HG02981 (cell line): ENCODE data around the gene UBA5.
A peak's percentile ranks its signal among the peaks of the same experiment; 100 is the strongest.

Source experiments
- ATAC-seq: cut with Tn5 transposase; IDR thresholded peaks from one replicate; pipeline ENCODE4 v1.9.1; 2021; ENCODE audit warnings: mild to moderate bottlenecking, moderate library complexity; ENCODE audit not compliant: unreplicated experiment

Gene UBA5

DNA sequence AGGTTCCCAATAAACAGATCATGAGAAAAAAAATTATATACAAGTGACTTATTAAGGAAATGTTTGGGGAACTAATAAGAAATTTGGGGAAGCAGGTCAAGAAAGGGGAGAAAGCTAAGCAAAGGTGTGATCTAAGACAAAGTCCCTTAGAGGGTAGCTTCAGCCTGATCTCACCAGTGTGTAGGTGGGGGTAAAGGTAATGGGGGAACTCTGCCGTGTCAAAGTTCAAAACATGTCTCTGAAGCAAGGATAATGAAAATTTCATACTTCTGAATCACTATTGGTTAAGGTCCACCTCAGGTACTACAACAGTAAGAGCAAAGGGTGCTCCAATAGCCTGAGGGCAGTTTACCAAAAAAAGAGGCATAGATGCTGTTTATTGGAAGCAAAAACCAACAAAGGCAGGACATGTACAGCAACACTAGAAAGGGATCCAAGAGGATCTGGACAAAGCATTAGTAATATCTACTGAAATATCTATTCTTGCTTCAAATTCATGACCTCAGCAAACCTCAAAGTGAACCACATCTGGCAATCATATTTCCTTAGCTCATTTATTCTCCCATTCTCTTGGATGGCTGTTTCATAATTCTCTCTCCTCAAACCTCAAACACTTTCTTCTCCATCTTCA, 7.4 kb upstream of the UBA5 start:
- no peak for ATAC-seq

DNA sequence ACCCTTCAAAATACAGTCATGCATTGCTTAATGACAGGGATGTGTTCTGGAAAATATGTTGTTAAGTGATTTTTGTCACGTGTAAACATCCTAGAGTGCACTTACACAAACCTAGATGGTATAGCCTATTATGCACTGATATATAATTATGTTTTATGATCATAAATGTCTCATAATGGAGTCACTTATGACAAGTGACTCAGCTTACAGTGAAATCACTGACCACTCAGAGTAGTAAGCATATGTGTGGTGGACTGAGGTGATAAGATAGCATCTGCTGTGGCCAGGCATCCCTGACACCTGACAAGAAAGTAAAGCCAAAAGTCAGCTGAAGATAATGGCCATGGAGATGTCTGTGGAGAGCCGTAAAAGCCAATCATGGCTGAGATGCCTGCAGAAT, 5.9 kb upstream of the UBA5 start:
- ATAC-seq: no peak

- no peak for ATAC-seq
Observed at GRCh38 chr3:132654721-132655120, 5.4 kb upstream of the UBA5 start.

DNA sequence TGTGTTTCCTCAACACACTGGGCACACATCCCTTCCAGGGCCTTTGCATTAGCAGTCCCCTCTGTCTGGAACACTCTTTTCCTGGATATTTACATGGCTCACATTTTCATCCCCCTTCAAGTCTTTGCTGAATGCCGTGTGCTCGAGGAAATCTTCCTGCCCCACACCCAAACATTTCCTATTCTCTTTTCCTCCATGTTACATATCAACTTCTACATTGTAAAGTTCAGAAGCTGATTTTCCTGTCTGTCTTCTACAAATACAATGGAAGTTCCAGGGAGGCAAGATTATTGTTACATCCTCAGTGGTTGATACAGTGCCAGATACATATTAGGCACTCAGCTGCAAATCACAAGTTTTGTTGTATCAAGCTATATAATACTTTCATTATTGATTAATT, 4.7 kb upstream of the UBA5 start:
- ATAC-seq: no peak

GRCh38 chr3:132657869-132658747, 2.0 kb upstream of the UBA5 start:
- no peak for ATAC-seq

- ATAC-seq: no peak
Observed at GRCh38 chr3:132659000-132659364, 1.1 kb upstream of the UBA5 start.

DNA sequence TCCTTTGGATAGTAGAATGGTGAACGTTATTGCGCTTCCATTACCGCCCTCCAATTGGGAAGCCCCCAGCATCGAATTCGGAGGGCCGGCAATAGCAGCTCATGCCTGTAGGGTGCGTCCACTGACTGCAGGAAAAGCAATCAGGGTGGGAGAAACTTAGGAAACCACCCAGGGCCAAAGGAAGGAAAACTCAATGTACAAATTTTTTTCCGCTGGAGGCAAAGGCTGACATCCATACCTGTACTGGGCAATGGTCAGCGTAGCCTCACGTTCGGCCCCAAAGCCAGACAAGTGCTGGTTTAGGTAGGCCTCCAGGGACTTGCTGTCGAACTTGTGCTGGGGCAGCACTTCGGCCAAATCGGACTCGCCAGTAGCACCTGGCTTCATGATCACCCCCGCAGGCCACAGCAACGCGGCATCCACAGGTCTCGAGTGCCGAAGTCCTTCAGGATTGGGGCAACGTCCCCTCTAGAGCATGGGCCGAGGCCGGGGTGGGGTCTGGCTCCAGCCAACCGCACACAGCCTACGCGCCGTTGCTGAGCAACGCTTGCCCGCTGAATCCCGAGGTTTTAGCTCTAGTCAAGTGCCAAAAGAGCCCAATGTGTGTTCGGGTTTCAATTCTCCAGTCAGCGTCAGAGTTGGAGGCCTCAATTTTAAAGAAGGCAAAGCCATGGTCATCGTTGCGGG, 621 bp upstream of the UBA5 start, which contains the start of gene ACAD11:
Gene ACAD11 (minus strand): TSS at position 445 of the 687 bp plus-strand sequence. CDS start 58 bp downstream, at position 387.
- peak; percentile 55 for ATAC-seq

- no peak for ATAC-seq
Observed at GRCh38 chr3:132660811-132661070, 612 bp downstream of the UBA5 start.

GRCh38 chr3:132661101-132661500, 972 bp downstream of the UBA5 start:
- no peak for ATAC-seq

GRCh38 chr3:132662212-132662611, 2.1 kb downstream of the UBA5 start:
- ATAC-seq: no peak

- no peak for ATAC-seq
Observed at GRCh38 chr3:132665230-132665745, 5.2 kb downstream of the UBA5 start.

- no peak for ATAC-seq
Observed at GRCh38 chr3:132669256-132669777, 9.2 kb downstream of the UBA5 start.

- ATAC-seq: no peak
Observed at GRCh38 chr3:132675408-132675807, 15.3 kb downstream of the UBA5 start.

DNA sequence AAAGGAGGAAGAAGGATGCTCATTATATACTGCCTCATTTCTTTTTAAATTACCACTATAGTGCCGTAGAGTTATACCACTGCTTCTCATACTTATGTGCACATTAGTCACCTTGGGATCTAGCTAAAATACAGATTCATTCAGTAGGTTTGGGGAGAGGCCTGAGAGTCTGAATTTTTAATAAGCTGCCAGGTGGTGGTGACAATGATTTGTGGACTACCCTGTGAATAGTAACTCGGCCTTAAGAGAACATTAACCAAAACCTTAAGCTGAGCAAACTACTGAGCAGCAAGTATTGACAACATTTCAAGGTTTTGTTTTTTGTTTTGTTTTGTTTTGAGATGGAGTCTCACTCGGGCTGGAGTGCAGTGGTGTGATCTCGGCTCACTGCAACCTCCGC, 19.8 kb downstream of the UBA5 start:
- ATAC-seq: no peak

DNA sequence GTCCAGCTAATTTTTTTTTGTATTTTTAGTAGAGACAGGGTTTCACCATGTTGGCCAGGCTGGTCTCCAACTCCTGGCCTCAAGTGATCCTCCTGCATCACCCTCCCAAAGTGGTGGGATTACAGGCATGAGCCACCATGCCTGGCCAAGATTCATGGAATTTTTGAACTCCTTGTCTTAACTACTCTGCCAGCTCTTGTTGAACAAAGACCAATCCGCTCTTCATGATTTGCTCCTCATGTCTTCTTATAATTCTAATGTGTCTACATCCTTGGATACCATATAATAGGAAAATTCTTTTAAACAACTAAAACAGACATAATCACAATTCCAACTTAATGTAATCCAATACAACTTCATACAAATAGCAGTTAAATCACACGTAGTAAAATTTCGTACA, 21.3 kb downstream of the UBA5 start:
- no peak for ATAC-seq

DNA sequence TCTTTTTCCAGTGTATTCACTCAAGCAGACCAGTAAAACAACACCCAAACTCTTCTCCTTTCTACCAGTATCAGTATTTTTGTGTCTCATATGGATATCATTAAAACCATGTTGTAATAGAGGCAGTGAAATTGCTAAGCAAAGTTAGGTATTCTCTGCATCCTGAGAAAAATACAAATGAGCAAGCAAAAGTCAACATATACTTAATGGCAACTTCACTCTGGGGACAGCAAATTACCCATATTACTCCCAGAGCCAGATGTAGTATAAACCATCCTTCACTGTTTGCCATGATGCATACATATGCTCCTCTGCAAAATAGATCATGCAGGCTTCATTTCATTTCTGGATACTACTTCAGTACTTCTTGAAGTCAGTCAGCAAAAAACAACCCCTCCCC, 22.1 kb downstream of the UBA5 start:
- ATAC-seq: no peak

GRCh38 chr3:132690040-132690439, 29.9 kb downstream of the UBA5 start:
- ATAC-seq: no peak

DNA sequence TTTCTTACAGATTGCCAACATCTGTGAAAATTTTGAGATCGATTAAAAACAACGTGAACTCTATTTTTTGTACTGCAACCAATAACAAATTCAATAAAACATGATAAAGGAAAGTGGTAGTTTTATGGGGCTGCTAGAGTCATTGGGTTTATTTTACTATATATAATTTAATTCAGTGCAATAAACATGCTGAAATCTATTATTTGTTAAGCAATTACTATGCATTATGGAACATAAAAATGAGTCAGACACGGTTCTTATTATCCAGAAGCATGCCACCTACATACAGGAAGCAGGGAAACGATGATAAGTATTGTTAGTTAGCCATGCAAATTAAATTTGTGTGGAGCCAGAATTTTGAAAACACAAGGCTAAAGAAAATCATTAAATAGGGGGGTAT, 34.9 kb downstream of the UBA5 start:
- ATAC-seq: no peak

DNA sequence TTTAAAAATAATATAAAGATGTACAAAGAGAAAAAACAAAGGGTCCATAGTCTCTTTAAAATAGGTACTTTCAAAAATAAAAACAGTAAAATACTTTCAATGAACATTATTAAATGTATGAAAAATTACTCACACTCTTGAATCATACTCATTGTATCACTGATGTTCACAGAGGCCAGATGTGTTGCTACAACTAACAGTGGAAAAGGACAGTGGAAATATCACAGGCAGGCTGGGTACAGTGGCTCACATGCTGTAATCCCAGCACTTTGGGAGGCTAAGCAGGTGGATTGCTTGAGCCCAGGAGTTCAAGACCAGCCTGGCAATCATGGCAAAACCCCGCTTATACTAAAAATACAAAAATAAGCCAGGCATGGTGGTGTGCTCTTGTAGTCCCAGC, 35.3 kb downstream of the UBA5 start:
- ATAC-seq: no peak

GRCh38 chr3:132703733-132704132, 43.6 kb downstream of the UBA5 start:
- no peak for ATAC-seq

- ATAC-seq: no peak
Observed at GRCh38 chr3:132709761-132710160, 49.6 kb downstream of the UBA5 start.

DNA sequence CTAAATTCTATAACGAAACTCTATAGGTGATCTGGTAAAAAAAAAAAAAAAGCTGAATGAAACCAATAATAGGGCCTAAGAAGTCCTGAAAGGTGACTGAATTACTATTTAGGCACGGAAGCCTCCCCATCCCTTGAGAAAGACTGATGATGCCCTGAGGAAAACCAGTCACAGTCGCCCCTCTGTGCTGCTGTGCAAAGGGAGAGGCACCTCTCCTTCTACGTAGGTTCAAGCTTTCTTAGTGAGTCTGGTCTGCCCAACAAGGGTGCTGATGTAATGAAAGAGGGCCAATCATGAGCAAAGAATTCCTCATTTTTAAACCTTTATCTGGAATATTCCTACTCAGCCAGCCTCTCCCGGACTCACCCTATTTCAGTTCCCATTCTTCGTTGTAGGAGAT, 50.2 kb downstream of the UBA5 start:
- no peak for ATAC-seq
